HG02973 (cell line): ENCODE data around the gene LIMS1.

Experiments
- ATAC-seq: cut with Tn5 transposase; IDR thresholded peaks from one replicate; pipeline ENCODE4 v1.9.1; 2021; ENCODE audit warnings: moderate library complexity; ENCODE audit not compliant: unreplicated experiment

The LIMS1 gene

DNA sequence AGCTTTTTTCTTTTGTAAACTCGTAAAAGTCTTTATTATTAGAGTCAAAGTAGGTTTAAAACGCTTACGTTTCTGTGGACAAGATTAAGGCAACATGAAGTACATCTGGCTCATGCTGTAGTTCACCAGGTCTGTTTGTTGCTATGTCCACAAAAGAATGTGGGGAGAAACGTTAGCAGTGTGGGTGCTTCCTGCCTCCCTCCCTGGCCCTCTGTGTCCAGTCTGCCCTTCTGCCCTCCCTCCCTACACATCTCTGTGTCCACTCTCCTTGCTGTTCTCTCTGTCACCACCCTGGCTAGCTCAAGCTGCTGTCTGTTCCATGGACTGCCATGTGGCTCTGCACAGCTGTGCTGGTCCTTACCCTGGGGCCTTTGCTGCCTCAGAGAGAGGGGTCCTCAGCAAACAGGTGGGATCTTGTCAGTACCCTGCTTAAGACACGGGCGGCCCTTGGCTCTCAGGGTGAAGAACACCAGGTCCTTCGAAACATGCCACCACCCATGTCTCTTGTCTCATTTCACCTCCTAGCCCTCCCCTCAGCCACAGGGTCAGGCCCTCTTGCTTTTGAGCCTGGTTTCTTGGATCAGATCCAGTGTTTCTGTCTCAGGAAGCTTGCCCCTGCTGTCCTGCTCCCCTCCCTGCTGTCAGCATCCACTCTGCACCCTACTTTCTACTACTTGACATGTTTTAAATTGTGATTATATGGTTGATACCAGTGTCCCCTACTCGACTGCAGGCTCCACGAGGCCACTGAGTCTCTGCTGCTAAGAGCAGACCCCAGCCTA is 79.2 kb downstream of the LIMS1 start:
- no peak for ATAC-seq

DNA sequence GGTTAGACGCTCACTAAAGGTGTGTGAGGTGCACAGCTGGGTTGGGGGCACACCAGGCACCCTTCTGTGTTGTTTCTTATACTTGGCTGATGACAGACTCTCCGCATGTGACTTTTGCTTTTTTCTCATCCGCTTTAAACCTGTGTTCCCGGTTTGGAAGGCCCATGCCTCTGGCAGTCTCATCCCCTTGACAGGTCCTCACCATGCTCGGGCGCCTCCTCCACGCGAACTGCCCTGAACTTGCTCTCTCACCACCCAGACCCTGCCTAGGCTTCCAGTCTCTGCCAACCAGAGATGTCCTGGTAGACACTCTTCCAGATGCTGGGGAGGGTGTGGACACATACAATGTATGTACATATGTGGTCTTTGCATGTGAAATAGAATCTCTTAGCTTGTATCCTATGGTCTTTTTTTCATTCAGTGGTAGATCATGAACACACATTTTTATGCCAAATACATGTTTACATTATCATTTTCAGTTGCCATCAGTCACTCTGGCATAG is 79.8 kb downstream of the LIMS1 start:
- ATAC-seq, result no peak

DNA sequence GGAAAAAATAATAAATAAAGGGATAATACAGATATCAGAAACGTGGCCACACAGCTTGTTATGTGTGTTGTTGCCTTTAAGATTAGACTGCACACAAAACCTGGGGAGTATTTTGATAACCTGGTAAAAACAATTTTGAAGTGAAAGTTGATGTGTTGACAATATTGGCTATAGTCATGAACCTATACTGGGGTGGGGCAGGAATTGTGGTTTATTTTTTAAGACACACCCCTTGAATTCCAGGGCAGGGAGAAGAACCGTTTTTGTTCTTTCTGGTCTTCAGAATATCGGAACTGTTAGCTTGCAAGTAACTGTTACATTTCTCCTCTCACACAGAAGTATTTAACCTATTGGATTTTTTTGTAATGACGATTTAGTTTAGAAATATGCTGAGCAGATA is 80.4 kb downstream of the LIMS1 start:
- ATAC-seq, result no peak

DNA sequence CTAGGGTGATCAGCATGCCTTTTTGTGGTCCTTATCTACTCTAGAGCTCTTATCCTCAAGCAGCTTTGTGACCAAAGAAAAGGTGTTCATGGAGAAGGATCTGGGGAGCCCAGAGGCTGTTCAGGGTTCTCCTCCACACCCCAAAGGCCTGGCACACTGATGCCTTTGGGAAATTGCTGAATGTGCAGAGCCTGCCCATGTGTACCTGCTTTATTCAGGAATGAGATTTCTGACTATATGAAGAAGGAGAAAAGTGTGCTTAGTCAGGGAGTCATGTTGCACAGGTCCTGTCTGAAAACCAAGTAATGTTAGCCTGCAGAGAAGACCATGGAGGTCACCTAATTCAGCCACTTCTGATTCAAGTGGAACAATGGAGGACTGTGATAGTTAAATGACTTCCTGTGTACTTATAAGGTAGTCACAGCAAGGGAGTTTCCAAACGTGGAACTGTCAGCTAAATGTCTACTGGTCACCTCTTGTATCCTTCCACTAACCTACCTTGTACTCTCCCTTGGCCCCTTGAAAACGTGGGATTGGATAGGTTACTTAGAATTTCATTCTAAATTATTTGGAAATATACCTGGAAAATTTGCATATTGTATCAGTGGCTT is 81.3 kb downstream of the LIMS1 start:
- ATAC-seq, result no peak

DNA sequence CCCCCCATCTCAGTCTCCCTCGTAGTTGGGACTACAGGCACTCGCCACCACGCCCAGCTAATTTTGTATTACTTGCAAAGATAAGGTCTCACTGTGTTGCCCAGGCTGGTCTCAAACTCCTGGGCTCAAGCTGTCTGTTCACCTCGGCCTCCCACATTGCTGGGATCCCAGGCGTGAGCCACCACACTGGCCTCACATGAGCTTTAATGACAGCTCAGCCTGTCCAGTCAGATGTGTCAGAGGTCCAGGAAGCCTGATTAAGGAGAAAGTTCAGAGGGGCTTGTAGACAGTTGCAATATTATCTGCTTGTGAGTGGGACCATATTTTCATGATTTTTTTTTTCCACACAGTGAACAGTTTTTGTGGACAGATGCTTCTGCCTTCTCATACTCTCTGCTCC is 82.0 kb downstream of the LIMS1 start:
- no peak for ATAC-seq

DNA sequence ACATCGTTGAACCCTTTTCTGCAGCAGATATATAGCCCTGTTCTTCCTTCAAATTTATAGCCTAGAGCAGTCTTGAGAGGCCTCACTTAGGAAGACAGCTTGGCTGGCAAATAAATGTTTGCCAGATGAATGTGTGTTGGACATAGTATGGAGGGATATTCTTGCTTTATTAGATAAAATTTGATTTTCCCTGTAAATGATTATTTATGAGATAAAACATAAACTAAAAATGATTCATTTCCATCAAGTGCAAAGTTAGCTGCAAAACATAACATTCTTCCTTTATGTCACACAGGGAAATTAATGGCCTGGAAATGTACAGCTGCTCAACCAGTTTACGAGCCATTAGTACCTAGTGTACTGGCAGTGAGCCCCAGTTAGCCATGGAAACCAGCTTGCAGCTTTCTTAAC is 82.5 kb downstream of the LIMS1 start:
- ATAC-seq, result no peak

DNA sequence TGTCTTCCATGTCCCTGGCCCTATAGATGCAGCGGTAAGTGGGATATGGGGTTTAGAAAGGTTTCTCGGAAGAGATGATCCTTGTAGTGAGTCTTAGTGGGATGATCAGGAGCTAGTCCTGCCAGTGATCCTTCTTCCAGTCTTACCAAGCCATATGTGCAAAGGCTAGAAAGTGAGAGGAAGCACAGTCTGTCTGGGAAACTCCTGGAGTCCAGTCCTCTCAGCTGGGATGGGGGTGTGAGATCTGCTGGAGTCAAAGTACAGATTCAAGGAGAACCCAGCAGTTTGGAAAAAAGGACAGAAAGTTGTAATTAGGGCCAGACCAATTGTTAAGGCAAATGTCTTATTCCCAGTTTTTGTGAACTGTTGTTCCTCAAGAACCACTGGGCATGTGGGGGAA is 83.3 kb downstream of the LIMS1 start:
- ATAC-seq, result no peak

DNA sequence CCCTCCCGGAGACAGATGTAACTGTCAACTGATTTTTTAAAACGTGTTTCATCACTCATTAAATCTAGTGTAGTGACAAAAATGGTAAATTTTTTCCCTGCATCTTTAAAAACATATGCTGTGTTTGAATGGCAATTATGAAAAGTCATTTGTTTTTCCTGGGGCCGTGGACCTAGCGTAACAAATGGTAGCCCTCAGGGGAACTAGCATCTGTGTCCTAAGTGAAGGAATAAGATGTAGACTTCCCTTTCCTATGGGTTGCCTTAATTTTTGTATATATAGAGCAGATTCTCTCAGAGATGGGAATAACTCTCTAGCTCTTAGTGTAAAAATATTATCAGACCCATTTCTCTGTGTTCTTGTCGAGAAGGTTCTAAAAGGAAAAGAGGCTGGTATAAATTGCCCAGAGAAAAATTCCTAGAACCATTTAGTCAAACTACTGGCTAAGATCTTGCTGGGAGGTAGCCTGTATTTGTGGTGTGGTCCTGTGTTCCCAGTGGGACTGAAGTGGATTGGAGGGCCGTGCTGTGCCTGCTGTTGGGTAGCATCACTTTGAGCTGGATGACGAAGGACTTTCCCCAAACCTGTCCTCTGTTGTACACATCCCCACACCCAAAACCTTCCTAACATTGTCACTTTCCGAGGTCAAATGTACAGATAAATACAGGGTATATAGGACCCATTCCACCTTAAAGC is 85.8 kb downstream of the LIMS1 start:
- ATAC-seq, result no peak

DNA sequence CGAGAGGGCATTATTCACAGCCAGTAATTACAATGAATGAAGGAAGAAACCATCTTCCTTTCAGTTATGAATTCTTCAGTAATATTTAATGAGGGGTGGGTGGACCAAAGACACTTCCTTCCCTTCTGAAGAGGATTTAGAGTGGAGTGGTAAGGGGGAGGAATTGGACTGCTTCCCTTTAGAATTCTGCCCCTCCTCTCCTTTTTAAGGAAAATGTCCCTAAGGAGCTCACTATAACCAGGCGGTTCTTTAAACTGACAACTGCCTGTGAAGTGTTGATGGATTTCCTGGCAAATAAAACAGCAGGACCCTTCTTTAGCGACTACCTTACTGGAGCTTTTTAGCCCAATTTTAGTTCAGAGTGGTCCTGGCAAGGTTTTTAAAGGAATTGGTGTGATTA is 86.4 kb downstream of the LIMS1 start:
- ATAC-seq, result no peak

DNA sequence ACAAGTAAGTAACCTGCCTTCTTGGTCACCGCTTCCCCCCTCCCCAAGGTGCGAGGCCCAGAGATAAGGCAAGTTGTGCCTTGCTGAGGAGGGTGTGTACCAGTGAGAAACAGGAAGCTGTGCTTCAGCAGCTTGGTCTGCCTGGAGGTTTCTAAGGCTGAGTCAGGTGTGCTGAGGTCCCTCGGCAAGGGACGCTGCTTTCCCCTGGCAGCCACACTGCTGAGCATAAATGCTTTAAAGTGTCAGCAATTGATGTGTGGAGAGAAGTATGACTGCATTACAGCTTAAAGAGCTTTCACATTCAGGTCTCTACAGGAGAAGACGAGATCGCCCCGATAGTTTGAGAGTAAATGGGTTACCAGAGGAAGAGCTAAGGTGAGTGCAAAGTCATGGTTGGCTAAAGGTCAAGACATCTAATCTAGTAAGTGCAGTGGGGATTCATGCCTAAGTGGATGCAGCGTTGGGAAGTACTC is 86.9 kb downstream of the LIMS1 start:
- ATAC-seq, result peak; percentile 98

DNA sequence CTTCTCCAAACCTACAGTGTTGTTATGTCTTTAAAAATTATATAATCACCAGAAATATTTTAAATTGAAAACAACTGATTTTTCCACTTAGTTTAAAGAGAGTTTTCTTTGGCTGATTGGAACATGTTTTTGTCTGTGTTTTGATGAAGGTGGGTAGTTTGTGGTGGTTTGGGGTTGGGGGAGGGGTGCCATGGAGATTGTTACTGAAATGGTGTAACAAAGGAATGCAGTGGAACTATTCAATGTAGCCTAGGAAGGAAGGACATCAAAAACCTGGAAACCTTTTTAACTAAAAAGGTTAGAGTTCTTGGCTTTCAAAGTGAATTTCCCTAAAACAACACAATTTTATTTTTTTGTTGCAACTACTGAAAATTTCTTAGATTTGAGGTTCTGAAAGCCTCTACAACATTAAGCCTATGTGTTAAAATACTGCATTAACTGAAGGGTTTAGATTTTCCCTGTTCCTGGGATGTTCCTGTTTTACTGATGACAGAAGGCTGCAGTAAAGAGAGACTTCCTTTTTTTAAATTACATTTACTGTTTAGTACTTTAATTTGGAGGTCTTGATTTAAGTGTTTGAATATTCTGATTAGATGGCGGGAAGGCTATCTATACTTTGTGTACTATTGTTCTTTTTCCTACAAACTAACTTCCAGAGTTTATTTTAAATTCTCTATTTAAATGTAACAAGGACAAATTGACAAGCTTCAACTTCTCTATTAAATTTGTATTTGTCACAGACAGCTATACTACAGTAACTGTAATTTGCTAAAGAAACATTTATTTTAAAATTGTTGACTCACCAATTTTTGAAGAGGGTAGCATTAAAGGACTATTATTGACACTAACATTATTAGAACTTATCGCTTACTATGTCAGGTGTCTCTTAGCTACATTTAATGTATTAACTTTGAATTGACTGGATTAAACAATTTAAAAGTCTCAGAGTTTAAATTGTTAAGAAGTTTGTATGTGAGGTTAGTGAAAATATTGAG is 87.7 kb downstream of the LIMS1 start:
- no peak for ATAC-seq

DNA sequence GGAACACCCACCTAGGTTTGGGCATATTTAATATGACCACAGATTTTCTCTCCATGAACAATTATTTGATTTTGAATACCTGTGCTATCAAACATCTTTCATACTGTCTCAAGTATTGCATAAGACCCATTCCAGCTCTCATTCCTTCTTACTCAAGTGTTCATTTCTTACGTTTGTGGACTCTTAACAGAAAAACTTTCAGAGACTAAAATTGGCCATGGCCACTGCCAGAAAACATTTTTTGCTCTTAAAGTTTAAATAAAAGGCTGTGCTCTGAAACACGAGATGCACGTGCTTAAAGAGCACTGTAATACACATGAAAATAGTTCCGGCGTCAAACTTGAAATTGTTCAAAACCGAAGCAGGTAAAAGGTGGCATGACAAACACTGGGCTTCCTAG is 89.3 kb downstream of the LIMS1 start:
- ATAC-seq, result no peak

DNA sequence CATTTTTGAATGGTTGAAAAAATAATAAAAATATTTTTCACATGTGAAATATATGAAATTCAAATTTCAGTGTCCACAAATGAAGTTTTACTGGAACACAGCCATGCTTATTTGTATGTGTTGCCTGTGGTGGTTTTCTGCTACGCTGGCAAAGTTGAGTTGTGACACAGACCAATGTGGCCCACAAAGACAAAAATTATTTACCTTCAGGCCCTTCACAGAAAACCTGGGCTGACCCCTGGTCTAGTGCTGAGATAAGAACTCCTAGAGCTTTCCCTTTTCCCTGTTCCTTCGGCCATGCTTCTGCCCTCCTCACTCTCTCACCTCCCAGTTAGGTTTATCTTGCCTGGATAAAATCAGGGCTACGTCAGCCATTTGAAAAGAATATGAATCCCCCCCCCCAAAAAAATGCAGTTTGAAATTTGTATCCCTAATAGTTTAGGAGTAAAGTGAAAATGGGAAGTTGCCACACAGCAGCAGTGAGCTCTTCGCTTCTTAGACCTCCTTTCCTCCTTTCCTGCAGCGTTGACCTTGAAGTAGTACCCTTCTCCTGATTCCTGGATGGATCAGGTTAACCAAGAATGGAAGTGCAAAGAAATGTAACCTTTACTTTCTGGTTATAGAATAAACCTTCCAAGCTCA is 91.0 kb downstream of the LIMS1 start:
- no peak for ATAC-seq

DNA sequence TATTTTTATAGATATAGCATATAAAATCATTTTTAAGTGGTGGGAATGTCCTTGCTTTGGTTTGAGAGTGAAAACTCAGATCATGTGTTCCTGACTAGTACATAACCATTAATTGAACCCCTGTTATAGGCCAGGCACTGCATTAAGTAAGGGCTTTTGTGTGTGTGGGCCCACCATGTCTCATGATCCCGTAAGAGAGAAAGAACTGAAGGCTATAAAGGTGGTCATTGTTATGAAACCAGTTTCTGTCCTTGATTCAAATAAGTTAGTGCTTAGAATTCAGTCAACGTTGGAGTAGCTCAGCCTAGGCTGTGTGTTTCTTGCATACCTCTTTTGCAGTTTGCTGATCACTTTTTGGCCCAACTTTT is 91.5 kb downstream of the LIMS1 start:
- no peak for ATAC-seq

DNA sequence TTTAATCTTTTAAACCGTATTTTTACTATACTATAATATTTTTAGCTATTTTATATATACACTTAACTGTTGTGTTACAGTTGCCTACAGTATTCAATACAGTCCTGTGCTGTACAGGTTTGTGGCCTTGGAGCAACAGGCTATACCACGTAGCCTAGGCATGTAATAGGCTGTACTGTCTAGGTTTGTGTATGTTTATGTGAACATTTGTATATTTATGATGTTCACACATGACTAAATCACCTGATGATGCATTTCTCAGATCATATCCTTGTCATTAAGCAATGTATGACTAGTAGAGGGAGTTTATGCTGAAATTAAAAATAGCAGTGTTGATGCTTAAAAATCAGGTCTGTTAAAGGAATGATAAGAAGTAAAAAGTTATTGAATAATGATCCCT is 92.7 kb downstream of the LIMS1 start:
- ATAC-seq, result no peak

DNA sequence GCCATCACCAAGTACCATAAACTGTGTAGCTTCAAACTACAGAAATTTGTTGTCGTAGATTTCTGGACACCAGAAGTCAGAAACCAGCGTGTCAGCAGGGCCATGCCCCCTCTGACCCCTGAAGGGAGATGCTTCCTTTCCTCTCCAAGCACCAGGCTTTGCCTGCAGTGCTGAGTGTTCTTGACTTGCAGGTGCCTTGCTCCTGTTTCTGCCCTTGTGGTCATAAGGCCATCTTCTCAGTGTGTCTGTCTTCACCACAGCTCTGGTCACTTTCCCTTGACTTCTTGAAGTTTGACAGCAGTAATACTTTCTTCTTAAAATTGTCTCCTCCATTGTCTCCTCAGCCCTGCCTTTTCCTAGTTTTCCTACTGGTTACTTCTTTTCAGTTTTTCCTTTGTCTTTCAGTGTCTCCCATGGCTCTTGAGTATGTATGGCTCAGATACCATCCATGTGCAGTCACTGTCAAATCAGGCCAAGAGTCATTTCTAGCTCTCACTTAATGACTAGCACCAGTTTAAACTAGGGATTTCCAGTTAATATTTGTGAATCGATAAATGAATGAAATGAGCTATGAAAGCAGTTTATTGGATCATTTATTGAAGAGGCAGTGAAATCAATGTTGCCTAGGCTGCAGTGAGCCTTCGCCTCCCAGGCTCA is 93.8 kb downstream of the LIMS1 start:
- ATAC-seq, result no peak

DNA sequence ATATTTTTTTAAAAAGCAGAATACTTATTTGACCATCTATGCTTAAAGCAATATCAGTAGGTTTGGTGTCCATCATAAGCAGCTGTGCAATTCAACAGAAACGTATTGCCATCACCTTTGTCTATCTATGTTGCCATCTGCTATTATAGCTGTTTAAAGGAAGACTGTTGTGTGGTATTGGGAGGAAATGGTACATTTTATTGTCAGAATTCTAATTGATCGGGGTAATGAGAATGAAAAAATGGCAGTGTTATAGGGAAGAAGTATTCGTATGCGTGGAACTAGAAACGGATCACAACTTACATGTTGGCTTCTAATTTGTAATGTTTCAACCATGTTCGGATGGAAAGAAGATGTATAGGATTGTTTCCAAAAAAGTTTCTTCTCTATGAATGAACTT is 94.7 kb downstream of the LIMS1 start:
- no peak for ATAC-seq

DNA sequence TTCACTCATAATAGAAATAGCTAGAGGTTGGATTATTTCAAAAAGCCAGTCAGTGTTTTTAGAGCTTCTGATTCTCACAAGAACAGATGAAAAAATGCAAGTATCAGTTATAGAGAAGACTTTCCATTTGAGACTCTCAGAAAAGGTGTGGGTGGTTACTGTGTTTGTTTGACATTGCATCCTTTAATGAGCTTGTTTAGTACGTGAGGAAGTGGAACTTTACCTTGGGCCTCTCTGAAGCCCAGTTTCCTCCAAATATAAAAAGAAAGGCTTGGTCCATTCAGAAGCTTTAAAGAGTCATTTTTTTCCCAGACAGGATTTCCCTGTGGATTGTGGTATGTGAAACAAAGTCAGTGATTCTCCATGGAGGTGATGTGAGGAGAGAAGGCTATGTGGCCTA is 95.1 kb downstream of the LIMS1 start:
- peak; percentile 86 for ATAC-seq

DNA sequence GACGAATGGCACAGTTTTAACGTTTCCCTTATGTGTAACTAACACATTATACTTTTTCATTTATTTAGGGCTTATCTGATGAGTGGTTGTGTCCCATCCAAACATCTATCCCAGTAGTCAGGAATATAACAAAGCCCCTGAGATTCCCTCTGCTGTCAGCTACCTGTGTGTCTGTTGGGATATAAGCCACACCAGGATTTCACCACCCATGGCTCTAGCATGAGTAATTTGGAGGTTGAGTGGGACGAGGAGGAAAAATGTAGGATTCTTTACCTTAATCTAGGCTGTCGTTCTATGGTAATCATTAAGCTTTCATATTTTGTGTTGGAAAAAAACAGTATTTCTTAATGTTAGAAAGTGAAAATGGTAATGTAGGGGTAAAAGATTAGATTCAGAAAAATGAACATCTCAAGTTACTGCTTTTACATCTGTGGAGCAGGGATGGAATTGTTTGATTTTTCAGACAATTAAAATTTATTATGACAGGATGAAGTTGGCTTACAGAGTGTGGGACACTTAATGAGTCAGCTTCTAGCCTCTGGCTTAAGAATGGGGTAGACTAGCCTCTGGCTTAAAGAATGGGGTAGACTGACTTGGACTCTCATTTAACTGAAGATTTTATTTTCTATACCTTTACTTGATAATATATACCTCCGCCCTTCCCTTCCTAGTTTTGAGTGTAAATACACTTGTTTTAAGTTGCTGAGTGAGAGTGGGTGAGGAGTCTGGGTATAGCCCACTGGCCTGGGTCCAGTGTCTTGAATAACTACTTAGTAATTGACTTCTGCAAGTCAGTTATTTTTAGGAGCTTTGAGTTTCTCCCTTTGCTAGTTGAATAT is 96.5 kb downstream of the LIMS1 start:
- no peak for ATAC-seq
